NCI-H1048 (cell line): ENCODE results near the gene PRPF39.
"Not testable (repeated sequence)": the region's sequence is repeated elsewhere in the genome, so short reads cannot be mapped to it uniquely, and the experiment has no call there.

Experiments
- DNase-seq: peaks from one replicate; lab custom pipeline; 2025; lab: John Stamatoyannopoulos, UW

PRPF39 gene

GRCh38 chr14:45136399-45136798 is 52.5 kb downstream of the PRPF39 start:
- DNase-seq, result no peak

GRCh38 chr14:45140661-45141187 is 56.8 kb downstream of the PRPF39 start:
- DNase-seq, result no peak

DNA sequence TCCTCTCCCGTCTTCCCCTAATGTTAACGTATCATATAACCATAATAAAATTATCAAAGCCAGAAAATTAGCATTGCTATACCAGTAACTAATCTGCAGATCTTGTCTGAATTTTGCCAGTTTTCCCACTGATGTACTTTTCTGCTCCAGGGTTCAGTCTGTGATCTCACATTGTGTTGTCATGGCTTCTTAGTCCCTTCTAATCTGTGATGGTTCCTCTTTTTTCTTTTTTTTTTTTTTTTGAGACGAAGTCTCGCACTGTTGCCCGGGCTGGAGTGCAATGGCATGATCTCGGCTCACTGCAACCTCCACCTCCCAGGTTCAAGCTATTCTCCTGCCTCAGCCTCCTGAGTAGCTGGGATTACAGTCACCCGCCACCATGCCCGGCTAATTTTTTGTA is 58.2 kb downstream of the PRPF39 start:
- DNase-seq, result not testable (repeated sequence)

GRCh38 chr14:45144658-45145057 is 60.7 kb downstream of the PRPF39 start:
- no peak for DNase-seq

DNA sequence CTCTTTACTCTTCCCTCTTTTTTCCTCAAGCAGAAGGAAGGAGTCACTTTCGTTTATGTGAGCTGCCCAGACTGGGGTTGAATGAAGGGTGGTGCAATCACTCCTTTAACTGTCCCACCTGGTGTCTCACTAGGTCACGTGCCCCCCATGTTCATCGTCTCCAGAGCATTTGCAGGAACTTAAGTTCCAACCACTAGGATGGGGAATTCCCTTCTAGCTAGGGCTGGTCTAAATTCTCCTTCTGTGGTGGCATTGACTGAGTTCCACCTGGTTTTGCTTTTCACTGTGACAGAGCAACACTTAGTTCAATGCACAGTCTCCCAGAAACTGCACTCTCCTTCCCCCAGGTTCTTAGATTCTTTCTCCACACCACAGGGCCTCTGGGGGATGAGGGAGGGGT is 61.3 kb downstream of the PRPF39 start:
- no peak for DNase-seq

- DNase-seq, result no peak
These were observed 65.7 kb downstream of the PRPF39 start for GRCh38 chr14:45149602-45150001.

- DNase-seq, result no peak
These were observed 66.5 kb downstream of the PRPF39 start for GRCh38 chr14:45150386-45150890.

- no peak for DNase-seq
These were observed 72.2 kb downstream of the PRPF39 start for GRCh38 chr14:45156067-45156466.
